Right atrium auricular region (tissue), 2 donors: ENCODE results near the gene PPP2R2B. TPM values are rescaled to one million over a fixed set of nuclear protein-coding genes. Genes with fewer than 3 reads are reported as not detected.

Experiments used
- DNase-seq: peaks from one replicate; pipeline ENCODE4 v3.0.0-alpha.2; 2019; ENCODE audit warnings: low spot score
- H3K27ac ChIP-seq, 2 donors: fragments of 200-600 bp; sonication (generic); 1 replicate in 1 of 2; 2 replicates in 1 of 2; pipeline ENCODE4 v1.5.1; 2016 to 2019
- H3K27me3 ChIP-seq, 2 donors: fragments of 200-600 bp; sonication (generic); one replicate each; pipeline versions ENCODE4 v1.5.1 to v1.6.0; 2017 to 2019
- H3K36me3 ChIP-seq: fragments of 200-600 bp; sonication (generic); one replicate; pipeline ENCODE4 v1.5.1; 2016
- H3K4me1 ChIP-seq, 2 donors: fragments of 200-600 bp; sonication (generic); one replicate each; pipeline versions ENCODE4 v1.5.1 to v1.6.0; 2017 to 2019
- H3K4me3 ChIP-seq, 2 donors: fragments of 200-600 bp; sonication (generic); 1 replicate in 1 of 2; 2 replicates in 1 of 2; pipeline ENCODE4 v1.5.1; 2017 to 2019; ENCODE audit warnings: mild to moderate bottlenecking in 1 of 2, moderate library complexity in 1 of 2
- H3K9me3 ChIP-seq, 2 donors: fragments of 200-600 bp; sonication (generic); one replicate each; pipeline ENCODE4 v1.5.1; 2019
- CTCF ChIP-seq, 2 donors: fragments of 200-600 bp; sonication (generic); IDR thresholded peaks; one replicate each; pipeline ENCODE4 v1.5.1; 2019; ENCODE audit warnings: antibody characterized with exemption in 2 of 2
- total RNA-seq, 2 donors: library from RNA; depleted of rRNA; stranded (reverse); fragments of >200 nt; gene quantifications; one replicate each; pipeline ENCODE4 v1.1.0, GENCODE V29; 2016

The PPP2R2B gene
- total RNA-seq, 2 donors from 2014 or later, result 1.6 to 12.4 TPM

- Histone ChIP-seq H3K27ac (no peak overlapping the region), H3K4me3 (no peak overlapping the region), H3K27me3 (no peaks in the 10 kb centered on the region), H3K36me3 (no peaks in the 10 kb centered on the region), H3K9me3 (peaks cover 0 to 5% of the 10 kb centered on the region in 2 donors), H3K4me1 (no peaks in the 10 kb centered on the region)
- DNase-seq, result no peak
- no peak for TF ChIP-seq CTCF (IDR thresholded peaks at IDR 0.05)
Observed at GRCh38 chr5:146902471-146902870, 23.9 kb upstream of the PPP2R2B start.

- no peak overlapping the region for H3K4me3 ChIP-seq
- no peak for TF ChIP-seq CTCF (IDR thresholded peaks at IDR 0.05)
- H3K27ac ChIP-seq, result no peak overlapping the region
- H3K27me3 ChIP-seq, result no peaks in the 10 kb centered on the region
- no peaks in the 10 kb centered on the region for H3K36me3 ChIP-seq
- peaks cover 0 to 5% of the 10 kb centered on the region in 2 donors for H3K9me3 ChIP-seq
- DNase-seq, result no peak
- H3K4me1 ChIP-seq, result no peaks in the 10 kb centered on the region
Observed at GRCh38 chr5:146897061-146897460, 18.5 kb upstream of the PPP2R2B start.

GRCh38 chr5:146894753-146895521 is 16.4 kb upstream of the PPP2R2B start:
- Histone ChIP-seq H3K4me1 (no peaks in the 10 kb centered on the region), H3K36me3 (no peaks in the 10 kb centered on the region), H3K4me3 (no peak overlapping the region), H3K27ac (no peak overlapping the region), H3K9me3 (peaks cover 0 to 5% of the 10 kb centered on the region in 2 donors), H3K27me3 (no peaks in the 10 kb centered on the region)
- TF ChIP-seq CTCF (IDR thresholded peaks at IDR 0.05), result no peak
- no peak for DNase-seq

- Histone ChIP-seq H3K4me3 (no peak overlapping the region), H3K9me3 (peaks cover 0 to 5% of the 10 kb centered on the region in 2 donors), H3K36me3 (no peaks in the 10 kb centered on the region), H3K27ac (no peak overlapping the region), H3K27me3 (no peaks in the 10 kb centered on the region), H3K4me1 (no peaks in the 10 kb centered on the region)
- no peak for DNase-seq
- TF ChIP-seq CTCF (IDR thresholded peaks at IDR 0.05), result no peak
Observed at GRCh38 chr5:146893991-146894390, 15.4 kb upstream of the PPP2R2B start.

GRCh38 chr5:146892231-146892630 is 13.7 kb upstream of the PPP2R2B start:
- no peak for DNase-seq
- TF ChIP-seq CTCF (IDR thresholded peaks at IDR 0.05), result no peak
- H3K27me3 ChIP-seq, result no peaks in the 10 kb centered on the region
- H3K4me3 ChIP-seq, result no peak overlapping the region
- no peaks in the 10 kb centered on the region for H3K36me3 ChIP-seq
- H3K27ac ChIP-seq, result no peak overlapping the region
- H3K4me1 ChIP-seq, result no peaks in the 10 kb centered on the region
- H3K9me3 ChIP-seq, result no peaks in the 10 kb centered on the region

- H3K4me3 ChIP-seq, result no peak overlapping the region
- no peaks in the 10 kb centered on the region for H3K36me3 ChIP-seq
- no peaks in the 10 kb centered on the region for H3K9me3 ChIP-seq
- no peak overlapping the region for H3K27ac ChIP-seq
- no peak for TF ChIP-seq CTCF (IDR thresholded peaks at IDR 0.05)
- DNase-seq, result no peak
- H3K4me1 ChIP-seq, result no peaks in the 10 kb centered on the region
- H3K27me3 ChIP-seq, result no peaks in the 10 kb centered on the region
Observed at GRCh38 chr5:146891511-146891910, 13.0 kb upstream of the PPP2R2B start.
